GM19467 (cell line): ENCODE results near the gene MAD1L1.

Source experiments
- ATAC-seq: cut with Tn5 transposase; IDR thresholded peaks from one replicate; pipeline ENCODE4 v1.9.1; 2021; ENCODE audit warnings: mild to moderate bottlenecking, moderate library complexity; ENCODE audit not compliant: unreplicated experiment

Gene MAD1L1

DNA sequence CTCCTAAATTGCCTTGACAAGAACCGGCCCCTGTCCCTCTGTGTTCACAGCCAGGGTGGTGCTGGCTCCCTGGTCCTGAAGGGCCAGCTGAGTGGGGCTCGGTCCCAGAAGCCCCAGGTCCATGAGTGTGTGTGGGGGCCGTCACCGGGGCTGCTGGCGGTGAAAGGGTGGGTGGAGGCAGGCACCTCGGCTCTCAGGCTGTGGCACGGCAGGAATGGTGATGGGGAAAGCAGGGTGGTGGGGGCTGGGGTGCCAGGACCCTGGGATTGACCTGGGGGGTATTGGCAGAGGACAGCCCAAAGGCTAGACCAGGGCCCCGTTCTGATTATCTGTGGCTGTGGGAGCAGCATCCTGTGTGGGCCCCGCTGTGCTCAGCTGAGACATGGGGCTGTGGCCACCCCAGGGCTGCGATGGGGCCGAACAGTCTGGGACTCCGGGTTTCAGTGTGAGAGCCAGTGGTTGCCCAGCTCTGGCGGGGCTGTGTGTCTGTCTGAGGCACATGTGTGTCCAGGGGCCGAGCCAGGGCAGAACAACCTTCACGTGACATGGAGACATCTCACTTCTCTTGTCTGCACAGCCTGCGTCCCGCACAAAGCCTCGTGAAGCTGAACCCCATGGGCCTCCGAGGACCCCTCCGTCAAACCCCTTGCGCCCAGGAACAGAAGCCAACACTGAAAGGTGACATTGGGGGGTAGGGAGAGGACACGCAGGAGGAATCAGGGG, 418.5 kb downstream of the MAD1L1 start:
- no peak for ATAC-seq

DNA sequence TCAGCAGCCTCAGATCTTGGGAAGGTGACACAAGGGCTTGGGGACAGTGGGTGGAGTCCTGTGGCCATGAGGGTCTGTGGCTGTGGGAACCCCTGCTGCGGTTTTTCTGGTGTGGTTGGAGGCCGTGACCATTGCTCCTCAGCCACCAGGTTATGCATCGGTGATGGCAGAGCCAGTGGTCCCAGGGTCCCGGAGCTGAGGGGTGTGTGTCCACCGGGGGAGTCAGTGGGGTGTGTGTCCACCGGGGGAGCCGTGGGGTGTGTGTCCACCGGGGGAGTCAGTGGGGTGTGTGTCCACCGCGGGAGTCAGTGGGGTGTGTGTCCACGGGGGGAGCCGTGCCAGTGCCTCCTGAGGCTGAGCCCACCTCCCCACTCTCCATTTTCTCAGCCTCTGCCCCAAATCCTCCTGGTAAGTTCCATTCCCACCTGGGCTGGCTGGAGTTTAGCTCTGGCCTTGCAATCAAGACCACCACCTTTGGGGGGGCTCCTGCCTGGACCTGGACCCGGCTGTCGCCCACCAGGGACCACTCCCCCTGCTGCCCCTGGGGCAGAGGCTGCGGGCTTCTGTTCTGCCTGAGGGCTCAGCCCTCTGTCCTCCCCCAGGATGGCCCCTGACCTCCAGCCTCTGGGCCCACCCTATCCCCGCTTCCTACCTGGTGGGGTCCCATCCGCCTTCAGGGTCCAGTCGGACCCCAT, 419.2 kb downstream of the MAD1L1 start:
- no peak for ATAC-seq

DNA sequence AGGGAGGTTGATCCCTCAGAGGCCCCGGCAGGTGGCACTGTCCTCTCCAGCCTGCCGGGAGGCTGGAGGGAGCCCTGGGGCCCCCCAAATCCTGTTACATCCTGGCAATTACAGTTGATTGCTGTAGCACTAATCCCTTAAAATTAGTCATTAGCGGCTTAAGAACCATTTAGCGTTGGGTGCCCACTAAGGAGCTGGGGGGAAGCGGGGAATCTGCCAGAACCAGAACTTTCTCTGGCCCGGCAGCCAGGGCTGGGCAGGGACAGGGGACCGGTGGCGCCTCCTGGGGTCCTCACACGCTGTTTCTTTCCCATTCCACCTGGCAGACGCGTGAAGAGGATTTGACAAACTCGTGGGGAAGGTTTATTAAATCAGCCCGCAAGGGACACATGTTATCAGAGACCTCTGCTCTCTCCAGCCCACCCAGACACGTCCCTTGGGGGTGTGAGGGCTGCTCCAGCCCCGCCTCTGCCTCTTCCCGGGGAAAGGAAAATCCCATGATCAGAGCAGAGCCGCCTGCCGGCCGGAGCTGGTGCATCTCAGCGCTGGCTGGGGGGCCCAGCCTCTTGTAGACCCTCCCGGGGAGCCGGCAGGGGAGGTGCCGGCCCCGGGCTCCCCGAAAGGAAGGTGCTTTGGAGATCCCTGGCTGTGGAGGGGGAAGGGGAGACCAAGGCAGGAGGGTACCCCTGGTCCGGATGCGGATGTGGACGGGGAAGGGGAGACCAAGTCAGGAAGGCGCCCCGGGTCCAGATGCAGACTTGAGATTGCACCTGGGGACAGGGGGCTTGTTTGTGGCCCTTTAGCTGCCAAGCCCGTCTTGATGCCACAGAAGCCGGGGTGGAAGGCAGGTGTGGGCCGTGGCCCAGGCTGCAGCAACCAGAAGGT, 420.0 kb downstream of the MAD1L1 start:
- no peak for ATAC-seq

DNA sequence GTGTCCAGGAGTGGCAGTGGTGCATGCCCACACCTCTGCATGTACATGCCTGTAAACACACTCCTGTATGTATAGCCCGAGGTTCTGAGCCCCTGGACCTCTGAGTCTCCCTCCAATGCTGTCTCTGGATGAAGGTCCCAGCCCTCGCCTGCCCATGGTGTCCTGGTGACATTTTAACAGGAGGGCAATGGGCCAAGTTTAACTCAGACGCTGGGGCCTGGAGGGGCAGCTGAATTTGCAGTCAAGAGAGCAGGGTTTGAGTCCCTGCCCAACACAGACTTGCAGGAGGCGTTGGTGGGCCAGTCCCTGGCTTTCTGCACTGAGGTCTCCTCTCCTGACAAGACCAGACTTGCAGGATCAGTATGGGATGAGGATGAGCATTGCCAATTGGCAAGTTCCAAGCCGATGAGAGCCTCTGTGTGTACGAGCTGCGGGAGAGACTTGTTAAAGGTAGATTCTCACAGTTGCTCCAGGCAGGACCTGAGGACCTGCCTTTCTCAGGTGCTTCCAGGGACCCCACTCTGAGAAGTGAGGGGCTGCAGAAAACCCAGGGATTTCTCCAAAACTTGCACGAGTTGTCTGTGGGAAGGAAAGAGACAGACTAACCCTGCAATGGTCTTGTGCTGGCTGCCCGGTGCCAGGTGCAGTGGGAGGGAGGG, 420.8 kb downstream of the MAD1L1 start:
- ATAC-seq = no peak

DNA sequence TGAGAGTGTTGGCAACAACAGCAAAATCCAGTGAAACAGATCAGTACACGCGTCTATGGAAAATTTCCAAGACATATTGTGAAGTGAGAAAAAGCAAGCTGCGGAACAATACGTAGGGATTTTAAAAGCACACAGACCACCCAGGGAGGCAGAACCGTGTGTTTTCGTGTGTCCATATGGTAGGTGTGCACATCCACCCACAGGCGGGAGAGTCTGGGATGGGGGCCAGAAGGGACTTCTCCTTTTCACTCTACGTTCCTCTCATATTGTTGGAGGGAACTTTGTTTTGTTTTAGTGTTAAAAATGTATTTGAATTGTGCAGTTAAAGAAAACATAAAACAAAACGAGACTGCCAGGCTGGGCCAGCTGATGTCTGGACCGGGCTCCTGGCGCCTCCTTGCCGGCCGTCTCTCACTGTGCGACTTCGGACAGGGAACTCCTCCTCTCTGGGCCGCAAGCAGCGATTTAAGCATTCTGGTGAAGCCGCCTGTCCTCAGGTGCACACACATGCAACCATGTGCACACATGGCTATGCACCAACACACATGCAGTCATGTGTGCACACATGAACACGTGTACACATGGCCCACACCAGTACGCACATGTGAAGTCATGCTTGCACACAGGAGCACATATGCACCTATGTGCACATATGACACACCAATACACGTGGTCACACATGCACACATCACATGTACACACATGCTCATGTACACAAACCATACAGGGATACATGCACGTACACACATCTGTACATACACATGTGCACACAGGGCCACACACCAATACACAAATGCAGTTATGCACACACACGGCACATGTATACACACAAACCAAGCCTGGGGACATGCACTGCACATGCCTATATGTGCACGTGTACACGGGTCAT, 421.5 kb downstream of the MAD1L1 start:
- ATAC-seq = no peak

DNA sequence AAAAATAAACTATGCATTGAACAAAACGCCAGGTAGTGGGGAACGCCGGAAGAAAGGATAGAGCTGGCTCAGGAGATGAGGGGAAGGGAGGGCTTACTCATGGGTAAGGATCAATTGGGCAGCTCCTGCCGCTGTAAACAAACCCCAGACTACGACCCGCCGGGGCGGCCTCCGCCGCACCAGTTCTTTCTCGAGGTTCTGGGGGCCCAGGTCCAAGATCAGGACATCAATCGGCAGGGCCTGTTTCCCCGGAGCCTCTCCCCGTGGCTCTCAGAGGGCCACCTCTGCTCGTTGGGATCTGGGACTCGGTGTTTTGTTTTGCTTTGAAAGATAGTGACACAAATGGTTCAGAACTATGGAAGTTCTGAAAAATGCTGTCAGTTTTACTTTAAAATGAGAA, 422.2 kb downstream of the MAD1L1 start:
- ATAC-seq = no peak

DNA sequence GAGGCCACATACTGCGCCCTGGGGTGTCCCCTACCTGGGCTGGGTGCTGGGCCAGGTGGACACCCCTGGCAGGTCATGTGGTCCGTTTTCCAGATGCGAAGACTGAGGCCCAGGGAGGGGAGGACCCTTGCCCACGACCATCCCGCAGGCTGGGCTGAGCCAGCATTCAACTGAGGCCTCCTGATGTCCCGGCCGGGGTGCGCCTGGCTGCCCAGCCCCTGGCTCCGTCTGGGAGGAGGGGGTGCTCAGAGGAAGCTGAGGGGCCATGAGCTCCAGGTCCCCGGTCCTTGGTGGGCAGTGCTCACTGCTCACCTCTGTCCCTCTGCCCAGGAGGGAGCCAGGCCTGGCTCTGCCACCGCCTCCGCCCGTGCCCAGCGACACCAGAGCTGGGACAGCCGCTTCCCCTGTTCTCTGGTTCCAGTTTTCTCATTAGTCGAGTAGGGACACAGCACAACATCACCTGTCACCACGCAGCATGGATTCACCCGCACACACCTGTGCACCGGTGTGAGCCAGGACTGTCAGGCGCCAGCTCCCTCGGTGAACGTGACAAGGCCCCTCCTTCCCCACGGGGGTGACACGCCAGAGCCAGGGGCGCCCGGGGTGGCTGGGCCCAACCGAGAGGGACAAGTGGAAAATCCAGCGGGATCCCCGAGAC, 423.0 kb downstream of the MAD1L1 start:
- ATAC-seq = no peak

DNA sequence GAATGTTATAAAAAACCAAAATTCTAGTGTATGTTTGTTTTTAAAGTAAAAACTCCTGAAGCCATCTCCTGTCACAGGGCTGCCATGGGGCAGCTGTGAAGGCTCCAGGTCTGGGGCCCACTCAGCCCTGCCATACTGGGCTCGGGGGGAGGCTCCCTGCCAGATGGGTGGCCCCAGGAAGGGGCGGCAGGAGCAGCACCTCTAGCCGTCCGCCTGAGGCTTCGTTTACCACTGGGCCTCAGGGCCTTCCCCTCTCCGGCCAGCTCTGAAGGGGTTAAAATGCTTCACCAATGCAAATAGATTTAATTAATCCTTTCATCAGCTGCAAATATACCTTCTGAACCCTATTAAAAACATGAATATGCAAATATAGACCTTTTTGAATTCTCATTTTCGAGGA, 423.7 kb downstream of the MAD1L1 start:
- no peak for ATAC-seq

DNA sequence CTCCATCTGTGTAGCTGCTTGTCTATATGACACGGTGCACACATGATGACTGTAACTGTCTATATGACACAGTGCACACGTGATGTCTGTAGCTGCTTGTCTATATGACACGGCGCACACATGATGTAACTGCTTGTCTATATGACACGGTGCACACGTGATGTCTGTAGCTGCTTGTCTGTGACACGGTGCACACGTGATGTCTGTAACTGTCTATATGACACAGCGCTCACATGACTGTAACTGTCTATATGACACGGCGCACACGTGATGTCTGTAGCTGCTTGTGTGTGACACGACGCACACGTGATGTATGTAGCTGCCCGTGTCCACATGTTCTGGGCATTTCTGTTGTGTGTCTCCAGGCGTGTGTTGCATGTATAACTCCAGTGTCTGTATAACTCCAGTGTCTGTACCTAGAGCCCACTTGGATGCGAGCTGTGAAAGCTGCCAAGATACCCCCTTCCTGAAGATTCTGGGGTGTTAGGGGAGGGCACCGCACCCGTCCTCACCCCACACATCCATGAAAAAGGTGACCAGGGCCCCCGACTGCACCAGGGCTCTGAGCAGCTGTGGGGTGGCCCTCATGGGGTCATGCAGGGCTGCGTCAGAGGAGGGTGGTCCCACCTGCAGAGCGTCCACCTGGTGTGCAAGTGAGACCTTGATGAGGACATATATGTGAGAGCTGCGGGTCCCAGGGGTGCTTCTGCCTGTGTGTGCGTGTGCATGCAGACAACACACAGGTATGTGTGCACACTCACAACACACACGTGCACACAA, 424.7 kb downstream of the MAD1L1 start:
- no peak for ATAC-seq

DNA sequence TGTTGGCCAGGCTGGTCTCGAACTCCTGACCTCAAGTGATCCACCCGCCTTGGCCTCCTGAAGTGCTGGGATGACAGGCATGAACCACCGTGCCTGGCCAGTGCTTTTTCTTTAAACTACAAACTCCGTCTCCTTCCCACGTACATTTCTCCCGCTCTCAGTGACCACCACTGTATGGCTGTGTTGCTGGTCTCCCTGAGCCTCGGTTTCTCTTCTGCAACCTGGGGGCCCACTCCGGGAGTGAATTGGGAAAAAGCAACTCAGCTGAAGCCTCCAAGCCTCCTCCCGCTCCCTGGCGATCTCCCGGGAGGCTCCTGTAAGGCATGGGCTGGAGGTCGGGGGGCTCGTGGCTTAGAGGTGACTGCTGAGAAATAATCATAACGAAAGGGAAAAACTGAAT, 426.4 kb downstream of the MAD1L1 start:
- no peak for ATAC-seq

DNA sequence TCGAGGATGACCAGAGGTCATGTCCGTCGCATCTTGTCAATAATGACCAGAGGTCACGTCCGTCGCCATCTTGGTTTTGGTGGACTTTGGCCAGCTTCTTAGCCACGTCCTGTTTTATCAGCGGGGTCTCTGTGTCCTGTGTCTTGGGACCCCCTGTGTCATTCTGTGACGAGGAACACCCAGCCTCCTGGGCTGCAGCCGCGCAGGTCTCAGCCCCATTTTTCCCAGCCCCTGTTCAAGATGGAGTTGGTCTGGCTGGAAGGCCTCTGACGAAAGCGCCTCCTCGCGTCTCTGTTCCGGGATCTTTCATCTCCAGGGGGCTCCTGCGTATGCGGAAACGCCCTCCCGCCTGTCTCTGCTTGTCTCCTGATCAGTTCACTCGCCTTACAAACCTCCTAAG, 428.4 kb downstream of the MAD1L1 start:
- ATAC-seq = no peak

DNA sequence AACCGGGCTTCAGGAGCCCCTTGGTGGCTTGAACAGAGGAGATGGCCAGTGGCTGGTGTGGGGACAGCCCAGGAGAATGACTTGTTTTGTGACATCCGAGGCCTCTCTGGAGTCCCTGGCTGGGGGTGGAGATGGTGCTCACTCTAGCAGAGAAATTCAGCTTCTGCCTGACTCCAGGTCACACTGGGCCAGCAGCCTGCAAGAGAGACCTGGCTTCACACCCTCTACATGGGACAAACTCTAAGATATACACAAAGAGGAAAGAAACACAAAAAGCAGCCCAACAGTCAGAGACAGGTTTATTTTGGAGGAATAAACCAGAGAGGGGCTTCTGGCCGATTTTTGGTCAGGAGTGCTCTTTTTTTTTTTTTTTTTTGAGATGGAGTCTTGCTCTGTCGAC, 429.8 kb downstream of the MAD1L1 start:
- ATAC-seq = no peak

DNA sequence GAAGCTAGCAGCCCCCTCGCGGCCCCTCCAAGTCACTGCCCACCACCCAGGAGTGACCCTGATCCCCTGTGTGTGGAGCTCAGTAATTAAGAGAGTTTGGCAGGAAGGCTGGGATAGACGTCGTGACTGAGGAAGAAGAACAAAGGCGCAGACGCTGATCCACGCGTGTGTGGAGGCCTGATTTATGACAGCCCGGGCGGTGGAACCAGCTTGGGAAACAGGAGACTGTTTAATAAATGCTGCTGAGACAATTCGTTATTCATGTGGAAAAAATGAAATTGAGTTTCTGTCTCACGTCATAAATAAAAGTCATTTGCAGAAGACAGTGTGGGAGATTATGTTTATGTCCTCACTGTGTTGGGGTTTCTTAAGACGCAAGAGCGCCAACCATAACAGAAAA, 431.8 kb downstream of the MAD1L1 start:
- no peak for ATAC-seq

DNA sequence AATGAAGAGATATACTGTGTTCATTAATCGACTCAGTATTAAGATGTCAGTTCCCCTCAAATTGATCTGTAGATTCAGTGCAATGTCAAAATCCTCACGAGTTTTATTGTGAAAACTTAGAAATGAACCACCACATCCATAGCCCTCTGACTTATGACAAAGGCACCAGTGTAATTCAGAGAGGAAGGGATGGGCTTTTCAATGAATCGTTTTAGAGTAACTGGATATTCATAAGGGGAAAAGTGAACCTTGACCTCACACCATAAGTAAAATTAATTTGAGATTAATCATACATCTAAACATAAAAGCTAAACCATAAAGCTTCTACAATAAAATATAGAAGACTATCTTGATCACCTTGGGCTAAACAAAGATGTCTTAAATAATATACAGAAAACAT, 434.6 kb downstream of the MAD1L1 start:
- ATAC-seq = no peak

DNA sequence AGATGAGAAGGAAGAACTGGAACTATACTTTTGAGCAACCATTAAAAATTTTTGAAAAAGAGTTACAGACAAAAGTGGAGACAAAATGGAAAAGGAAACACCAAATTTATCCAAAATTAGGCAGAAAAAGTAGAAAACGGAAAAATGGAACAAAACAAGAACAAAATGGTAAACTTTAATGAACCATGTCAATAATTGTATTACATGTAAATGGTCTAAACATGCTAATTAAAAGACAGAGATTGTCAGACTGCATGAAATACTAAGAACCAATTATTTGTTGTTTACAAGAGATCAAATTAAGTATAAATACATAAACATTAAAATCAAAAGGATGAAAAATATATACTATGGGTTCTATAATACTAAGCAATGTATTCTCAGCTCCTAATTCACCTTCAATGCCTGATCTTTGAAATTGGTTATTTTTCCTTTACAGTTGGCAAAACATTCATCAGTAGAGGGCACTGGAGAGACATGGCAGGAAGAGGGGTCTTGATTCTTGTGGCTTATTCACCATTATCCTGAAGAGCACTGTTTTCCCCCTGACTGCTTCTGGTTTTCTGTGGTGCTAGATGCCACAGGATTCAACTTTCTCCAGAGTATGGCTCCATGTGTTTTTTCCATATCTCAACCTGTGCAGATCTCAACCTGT, 437.7 kb downstream of the MAD1L1 start:
- no peak for ATAC-seq

DNA sequence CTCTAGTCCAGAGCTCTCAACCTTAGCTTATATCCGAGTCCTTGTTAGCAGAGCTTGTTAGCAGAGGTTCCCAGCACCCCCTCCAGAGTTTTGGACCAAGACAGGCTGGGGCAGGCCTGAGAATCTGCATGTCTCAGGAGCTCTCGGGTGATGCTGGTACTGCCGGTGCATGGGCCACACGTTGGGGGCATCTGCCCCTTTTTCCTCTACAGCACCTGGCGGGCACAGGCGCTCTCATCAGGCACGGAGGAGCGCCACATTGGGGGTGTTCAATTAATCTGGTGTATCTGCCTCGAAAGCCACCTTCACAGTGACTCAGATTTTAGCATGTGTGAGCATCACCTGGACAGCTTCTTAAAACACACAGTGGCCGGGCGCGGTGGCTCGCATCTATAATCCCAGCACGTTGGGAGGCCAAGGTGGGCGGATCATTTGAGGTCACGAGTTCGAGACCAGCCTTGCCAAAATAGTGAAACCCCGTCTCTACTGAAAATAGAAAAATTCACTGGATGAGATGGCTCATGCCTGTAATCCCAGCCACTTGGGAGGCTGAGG, 445.0 kb downstream of the MAD1L1 start:
- no peak for ATAC-seq

DNA sequence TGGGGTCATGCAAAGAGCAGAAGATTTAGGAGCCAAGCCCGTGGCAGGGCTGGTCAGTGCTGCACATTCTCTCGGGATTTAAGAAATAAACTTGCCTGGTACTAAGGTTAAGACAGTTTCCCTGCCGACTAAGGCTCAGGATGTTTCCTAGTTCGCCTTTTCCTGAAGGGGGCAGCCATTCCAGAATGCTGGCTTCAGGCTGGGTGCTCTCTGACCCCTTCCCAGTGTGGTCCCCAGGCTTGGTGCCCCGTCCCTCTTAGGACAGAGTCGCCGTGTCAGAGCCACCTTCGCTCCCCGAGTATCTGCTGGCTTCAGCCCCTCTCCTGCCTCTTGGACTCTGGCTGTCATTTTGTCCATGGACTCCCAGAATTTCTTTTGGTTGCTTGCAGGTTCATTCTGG, 445.5 kb downstream of the MAD1L1 start:
- ATAC-seq = no peak

DNA sequence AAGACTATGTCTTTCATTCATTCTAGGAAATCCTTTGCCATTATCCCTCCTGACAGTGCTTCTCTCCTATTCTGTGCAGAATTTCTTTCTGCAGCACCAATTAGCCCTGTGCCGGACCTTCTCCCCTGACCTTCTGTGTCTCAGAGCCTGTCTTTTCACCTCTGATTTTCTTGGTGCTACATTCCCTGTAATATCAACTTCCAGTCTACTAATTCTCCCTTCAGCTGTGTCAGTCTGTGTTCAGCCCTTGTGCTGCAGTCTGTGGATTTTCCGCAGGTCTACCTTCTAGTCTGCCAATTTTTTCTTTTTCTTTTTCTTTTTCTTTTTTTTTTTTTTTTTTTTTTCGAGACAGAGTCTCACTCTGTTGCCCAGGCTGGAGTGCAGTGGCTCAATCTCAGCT, 446.9 kb downstream of the MAD1L1 start:
- no peak for ATAC-seq
